ENCODE results near the gene MAN2C1.

DNA sequence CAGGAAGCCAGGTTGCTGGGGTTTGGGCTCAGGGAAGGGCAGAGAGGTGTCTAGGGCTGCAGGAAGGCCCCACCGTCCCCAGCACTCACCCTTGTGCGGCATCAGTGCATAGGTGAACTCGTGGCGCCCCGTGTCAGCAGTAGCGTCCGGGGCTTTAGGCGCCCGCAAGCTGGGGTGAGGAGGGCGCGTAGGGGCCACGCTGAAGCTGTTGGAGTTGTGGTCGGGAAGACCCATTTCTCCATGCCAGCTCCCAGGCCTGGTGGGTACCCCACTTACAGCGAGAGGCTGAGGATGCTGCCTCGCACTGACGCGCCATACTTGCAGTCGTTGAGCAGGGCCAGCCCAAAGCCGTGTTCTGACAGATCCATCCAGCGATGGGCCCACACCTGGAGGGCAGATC is 11.9 kb downstream of the MAN2C1 start:
- TF ChIP-seq, protein P1, sequence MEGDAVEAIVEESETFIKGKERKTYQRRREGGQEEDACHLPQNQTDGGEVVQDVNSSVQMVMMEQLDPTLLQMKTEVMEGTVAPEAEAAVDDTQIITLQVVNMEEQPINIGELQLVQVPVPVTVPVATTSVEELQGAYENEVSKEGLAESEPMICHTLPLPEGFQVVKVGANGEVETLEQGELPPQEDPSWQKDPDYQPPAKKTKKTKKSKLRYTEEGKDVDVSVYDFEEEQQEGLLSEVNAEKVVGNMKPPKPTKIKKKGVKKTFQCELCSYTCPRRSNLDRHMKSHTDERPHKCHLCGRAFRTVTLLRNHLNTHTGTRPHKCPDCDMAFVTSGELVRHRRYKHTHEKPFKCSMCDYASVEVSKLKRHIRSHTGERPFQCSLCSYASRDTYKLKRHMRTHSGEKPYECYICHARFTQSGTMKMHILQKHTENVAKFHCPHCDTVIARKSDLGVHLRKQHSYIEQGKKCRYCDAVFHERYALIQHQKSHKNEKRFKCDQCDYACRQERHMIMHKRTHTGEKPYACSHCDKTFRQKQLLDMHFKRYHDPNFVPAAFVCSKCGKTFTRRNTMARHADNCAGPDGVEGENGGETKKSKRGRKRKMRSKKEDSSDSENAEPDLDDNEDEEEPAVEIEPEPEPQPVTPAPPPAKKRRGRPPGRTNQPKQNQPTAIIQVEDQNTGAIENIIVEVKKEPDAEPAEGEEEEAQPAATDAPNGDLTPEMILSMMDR (IDR thresholded peaks at IDR 0.05; ENCODE audit: low read length), result no peak
- TF ChIP-seq EZH2 (optimal IDR thresholded peaks at IDR 0.05; ENCODE audit: low read depth, low read length), result no peak
